ENCODE measurements around the gene PRKRIP1. TPM values are rescaled to one million over a fixed set of nuclear protein-coding genes. Genes with fewer than 3 reads are reported as not detected.
"Not testable (repeated sequence)": the region's sequence is repeated elsewhere in the genome, so short reads cannot be mapped to it uniquely, and the experiment has no call there.

The PRKRIP1 gene
- total RNA-seq, 1 donor from 2014 or later: 27.5 TPM

GRCh38 chr7:102474116-102474515 lies 78.0 kb downstream of the PRKRIP1 start:
- intact Hi-C loops (cut with micrococcal nuclease): not testable (repeated sequence)

GRCh38 chr7:102474736-102475435 lies 78.7 kb downstream of the PRKRIP1 start:
- intact Hi-C loops (cut with micrococcal nuclease): not testable (repeated sequence)

Other genes starting within 250 kb of the PRKRIP1 start
- gene SH2B2, start 109.5 kb upstream of the PRKRIP1 start, total RNA-seq: 0.30 and 0.45 TPM in 2 replicates
- gene SPDYE6, start 39.9 kb upstream of the PRKRIP1 start, total RNA-seq: not detected in 2 replicates
- 61.1 and 66.0 TPM in 2 replicates for gene ORAI2, start 37.2 kb downstream of the PRKRIP1 start, total RNA-seq
- gene ALKBH4, start 68.5 kb downstream of the PRKRIP1 start, total RNA-seq: 10.2 and 10.5 TPM in 2 replicates
- 21.5 and 23.3 TPM in 2 replicates for gene LRWD1, start 68.6 kb downstream of the PRKRIP1 start, total RNA-seq
- gene POLR2J, start 82.6 kb downstream of the PRKRIP1 start, total RNA-seq: 51.7 and 53.4 TPM in 2 replicates
- gene RASA4B, start 121.4 kb downstream of the PRKRIP1 start, total RNA-seq: 16.2 and 17.0 TPM in 2 replicates
- gene UPK3BL2, start 147.3 kb downstream of the PRKRIP1 start, total RNA-seq: 20.6 and 25.0 TPM in 2 replicates
- gene SPDYE2, start 154.9 kb downstream of the PRKRIP1 start, total RNA-seq: not detected in 2 replicates
- 54.6 and 58.9 TPM in 2 replicates for gene POLR2J3, start 176.2 kb downstream of the PRKRIP1 start, total RNA-seq
- gene RASA4, start 220.4 kb downstream of the PRKRIP1 start, total RNA-seq: 39.4 and 40.5 TPM in 2 replicates
- 16.6 and 25.2 TPM in 2 replicates for gene UPK3BL1, start 246.4 kb downstream of the PRKRIP1 start, total RNA-seq

Data from T-helper 2 cell treated with Interferon-gamma antibody and Interleukin-4, amounts not matched to agents 100 ng/mL and 5 ng/mL, for 36 hours (primary cell).